NCI-H748 (cell line): ENCODE data around the gene TNS4.
"Not testable (repeated sequence)": the region's sequence is repeated elsewhere in the genome, so short reads cannot be mapped to it uniquely, and the experiment has no call there.

Experiments used
- DNase-seq: peaks from one replicate; lab custom pipeline; 2025; ENCODE audit not compliant: unreplicated experiment; lab: John Stamatoyannopoulos, UW

TNS4 gene, protein sequence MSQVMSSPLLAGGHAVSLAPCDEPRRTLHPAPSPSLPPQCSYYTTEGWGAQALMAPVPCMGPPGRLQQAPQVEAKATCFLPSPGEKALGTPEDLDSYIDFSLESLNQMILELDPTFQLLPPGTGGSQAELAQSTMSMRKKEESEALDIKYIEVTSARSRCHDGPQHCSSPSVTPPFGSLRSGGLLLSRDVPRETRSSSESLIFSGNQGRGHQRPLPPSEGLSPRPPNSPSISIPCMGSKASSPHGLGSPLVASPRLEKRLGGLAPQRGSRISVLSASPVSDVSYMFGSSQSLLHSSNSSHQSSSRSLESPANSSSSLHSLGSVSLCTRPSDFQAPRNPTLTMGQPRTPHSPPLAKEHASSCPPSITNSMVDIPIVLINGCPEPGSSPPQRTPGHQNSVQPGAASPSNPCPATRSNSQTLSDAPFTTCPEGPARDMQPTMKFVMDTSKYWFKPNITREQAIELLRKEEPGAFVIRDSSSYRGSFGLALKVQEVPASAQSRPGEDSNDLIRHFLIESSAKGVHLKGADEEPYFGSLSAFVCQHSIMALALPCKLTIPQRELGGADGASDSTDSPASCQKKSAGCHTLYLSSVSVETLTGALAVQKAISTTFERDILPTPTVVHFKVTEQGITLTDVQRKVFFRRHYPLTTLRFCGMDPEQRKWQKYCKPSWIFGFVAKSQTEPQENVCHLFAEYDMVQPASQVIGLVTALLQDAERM

DNA sequence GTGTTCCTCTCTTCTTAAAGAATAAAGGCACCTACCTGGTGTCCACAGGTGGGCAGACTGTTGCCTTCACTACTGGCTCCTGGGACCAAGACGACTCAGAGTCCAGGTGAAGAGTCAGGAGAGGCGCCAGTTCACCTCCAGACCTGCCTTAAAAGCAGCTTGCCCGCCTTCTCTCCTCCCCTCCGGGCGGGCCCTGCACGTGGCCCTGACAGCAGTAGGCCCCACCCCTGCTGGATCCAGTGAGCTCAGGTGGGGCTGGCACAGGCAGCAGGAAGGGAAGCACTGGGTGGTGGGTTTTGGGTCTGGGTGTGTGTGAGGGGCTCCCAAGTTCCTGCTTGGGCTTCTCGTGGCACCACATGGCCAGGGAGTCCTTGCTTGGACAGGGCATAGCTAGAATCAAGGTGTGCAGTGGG is at the start of gene TNS4:
Gene TNS4, minus strand, starts transcription at position 125 of the 413 bp plus-strand sequence. CDS start 5,198 bp downstream, outside the sequence.
- no peak for DNase-seq

DNA sequence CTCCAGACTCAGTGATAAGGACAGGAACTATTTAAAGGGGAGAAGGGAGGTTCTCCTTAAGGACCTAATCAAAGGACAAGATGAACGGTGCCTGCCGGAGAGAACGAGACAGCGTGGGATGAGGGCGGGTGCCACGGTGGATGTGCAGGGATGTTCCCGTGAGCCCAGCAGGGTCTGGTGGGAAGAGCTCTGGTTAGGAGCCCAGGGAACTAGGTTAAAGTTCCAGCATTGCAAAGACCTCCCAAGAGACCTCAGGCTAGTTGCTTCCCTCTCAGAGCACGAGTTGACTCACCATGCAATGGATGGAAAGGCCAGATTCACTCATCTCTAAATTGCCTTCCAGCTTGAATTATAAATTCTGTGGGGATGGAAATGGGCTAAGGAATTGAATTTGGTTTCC is 49.2 kb upstream of the TNS4 start:
- no peak for DNase-seq

DNA sequence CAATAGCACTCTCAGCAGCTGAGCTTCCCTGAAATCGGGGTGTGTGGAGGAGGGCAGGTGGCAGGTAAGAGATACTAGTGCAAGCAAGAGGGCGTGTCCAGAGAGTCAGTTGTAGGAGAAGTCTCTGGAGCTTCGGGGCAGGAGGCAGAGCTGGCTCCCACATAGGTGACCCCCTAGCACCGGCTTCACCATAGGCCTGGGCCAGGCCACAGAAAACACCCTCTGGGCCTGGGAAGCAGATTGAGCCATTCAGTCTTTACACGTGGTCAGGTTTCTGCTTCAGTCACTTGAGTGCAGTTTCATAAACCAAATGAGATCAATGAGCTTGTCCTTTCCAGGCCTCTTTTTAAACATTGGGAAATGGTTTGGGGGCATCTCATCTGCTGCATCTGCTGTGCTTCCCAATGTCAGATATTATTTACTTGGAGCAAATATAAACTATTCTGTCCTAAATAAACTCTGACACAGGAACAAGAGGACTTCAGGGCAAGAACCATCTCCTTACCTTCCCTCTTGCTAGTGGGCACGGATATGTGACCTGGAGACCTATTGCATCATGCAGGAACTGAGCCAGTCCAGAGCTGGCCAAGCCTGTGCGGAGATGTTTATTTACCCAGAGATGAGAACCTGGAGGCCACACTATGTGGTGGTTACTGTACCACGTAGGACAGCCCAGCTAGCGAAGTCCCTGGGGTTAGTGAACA is 47.7 kb upstream of the TNS4 start:
- DNase-seq: peak; percentile 55

DNA sequence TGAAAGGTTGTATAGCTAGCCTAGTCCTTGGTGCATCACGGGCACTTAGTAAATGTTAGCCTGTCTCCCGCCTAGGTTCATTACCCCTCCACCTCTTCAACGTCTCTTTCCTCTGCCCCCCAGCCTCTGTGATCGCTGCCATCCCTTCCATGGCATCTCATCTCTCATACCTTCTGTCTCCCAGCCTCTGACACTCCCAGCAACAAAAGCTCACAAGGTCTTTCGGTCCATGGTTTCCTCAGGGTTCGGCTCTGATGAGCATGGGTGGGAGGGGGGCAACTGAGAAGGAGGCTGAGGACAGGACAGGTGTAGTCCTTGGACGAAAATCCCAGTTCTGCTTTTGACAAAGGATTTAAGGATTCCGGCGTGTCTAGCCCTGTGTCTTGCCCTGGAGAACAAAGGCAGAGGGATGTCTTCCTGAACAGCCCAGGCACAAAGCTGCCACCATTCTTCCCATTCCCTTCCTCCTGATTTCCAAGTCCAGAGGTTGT is 47.1 kb upstream of the TNS4 start:
- DNase-seq: no peak

DNA sequence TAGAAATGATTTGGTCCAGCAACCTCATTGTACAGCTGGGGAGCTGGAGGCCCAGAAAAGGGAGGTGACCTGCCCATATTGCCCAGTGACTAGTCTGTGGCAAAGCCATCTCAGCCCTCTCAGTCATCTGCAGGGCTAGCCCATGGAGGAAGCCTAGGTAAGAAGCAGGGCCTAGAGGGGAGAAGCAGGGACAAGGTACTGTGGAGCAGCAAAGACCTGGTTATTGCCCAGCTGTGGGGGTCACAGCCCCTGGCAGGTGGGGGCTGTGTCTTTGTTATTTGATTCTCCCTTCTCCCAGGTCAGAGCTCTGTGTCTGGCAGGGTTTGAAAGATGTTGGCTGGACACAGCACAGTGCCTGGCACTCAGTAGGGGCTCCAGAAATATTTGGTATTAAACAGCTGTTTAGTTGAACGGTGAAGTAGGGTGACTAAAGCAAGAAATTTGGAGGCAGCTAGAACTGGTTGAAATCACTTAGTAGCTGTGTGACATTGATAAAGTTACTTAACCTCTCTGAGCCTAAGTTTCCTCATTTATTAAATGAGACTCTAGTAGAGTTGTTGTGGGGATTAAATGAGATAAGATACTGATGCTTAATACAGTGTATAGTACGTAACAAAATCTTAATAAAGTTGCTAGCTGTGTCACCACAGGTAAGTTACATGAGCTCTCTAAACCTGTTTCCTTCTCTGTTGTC is 46.5 kb upstream of the TNS4 start:
- no peak for DNase-seq

DNA sequence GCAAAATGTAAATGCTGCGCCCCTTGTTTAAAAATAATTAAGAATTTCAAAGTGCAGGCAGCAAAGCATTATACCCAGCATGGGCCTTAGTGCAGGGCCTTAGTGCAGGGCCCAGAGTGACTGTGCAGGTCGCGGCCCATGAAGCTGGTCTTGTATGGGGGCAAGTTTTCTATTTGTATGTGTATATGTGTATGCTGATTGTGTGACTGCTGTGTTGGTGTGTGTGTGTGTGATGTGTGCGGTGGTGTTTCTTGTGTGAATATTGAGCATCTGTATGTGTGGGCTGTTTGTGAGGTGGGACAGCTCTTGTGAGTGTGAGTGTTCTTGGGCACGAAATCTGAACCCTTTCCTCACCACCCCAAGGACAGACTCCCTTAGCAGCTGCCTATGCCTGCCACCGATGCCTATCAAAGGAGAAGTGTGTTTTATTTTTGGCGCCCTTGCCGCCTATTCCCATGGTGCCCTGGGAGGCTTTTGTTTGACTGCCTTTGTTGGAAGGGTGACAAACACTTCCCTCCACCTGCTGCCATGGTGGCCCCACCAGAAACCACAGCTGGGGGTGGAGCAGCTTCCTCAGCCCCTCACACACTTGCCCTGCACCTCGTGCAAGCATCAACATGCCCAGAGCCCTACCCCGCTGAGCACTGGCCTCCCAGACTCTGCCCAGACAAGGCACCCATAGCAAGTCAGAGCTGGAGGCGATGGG is 45.8 kb upstream of the TNS4 start:
- DNase-seq: peak; percentile 93

DNA sequence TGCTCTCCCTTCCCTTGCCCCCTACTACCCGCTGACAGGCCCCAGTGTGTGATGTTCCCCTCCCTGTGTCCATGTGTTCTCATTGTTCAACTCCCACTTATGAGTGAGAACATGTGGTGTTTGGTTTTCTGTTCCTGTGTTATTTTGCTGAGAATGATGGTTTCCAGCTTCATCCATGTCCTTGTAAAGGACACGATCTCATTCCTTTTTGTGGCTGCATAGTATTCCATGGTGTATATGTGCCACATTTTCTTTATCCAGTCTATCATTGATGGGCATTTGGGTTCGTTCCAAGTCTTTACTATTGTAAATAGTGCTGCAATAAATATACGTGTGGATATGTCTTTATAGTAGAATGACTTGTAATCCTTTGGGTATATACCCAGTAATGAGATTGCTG is 45.1 kb upstream of the TNS4 start:
- not testable (repeated sequence) for DNase-seq

DNA sequence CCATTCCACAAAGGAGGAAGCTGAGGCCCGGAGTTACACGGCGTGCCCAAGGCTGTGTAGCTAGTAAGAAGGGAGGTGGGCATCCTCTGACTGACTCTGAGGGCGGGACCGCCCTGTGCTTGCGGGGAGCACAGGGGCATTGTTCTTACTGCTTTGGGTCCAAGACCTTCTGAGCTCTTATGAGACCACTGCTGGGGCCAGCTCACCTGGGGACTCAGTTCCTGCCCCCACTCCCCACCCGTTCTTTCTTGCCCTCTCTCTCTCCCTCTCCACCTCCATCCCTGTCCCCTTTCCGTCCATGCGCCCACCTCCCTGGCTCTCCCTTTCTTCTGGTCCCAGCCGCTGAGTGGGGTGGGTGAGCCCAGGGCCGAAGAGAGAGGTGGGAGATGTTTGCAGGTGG is 44.2 kb upstream of the TNS4 start:
- DNase-seq: no peak

DNA sequence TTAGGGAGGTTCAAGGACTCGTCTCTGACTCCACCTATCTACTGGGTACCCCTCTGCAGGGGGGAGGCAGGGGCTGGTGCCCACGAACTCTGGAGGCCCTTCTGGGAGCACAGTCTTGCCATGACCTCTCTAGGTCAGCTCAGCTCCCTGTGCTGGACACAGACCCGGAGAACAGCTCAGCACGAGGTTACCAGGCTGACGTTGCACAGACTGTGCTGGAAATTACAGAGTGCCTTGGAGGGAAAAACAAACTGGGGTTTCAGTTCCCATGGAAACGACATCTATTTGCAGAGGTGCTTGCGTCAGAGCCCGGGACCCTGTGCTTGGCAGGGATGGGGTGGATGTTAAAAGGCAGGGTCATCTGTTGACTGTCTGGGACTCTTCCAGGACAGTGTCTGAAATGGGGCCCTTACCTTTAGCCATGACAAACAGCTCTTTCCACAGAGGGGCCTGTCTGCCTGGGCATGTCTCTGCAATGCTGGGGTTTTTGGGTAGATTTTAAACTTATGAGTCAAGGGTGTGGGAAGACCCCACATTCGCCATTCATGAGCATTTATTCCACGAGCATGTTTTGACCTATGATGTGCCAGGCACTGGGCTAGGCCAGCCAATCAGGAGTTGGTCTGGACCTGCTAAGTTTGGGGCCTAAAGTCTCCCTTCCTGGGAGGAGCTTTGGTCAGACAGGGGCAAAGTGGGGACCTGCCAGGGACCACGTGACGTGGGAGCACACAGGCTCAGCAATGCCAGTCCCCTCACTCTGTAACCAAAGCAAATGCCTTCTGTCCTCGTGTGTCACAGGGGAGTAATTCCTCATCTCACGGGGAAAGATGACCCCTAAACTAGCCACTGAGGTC is 41.4 kb upstream of the TNS4 start:
- peak; percentile 9 for DNase-seq

DNA sequence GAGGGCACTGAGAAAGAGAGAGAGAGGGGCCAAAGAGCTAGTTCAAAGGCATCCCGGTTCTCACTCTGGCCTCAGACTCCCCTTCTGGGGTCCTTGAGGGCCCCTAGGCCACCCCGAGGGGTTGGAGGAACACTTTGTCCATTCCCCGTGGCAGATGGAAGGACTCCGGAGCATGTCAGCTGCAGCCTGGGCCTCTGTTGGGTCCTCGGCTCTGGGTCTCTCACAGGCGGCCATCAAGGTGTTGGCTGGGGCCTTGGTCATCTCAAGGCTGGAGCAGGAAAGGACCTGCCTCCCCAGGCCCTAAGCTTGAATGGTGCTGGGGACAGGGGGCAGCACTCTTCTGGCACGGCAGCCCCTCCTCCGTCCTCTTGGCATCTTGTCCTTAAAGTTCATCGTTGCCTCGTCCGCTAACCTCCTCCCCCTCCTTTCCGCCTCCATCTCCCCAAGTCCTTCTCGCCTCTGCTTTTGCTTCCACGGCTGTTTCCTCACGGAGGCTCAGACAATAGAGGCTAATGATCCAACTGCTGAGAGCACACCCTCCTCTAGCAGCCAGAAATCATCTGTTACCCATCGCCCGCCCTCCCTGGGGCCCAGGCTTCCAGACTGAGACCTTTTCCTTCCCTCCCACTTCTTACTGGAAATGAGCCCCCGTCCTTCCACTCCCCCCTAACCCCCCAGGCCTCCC is 40.6 kb upstream of the TNS4 start:
- no peak for DNase-seq

DNA sequence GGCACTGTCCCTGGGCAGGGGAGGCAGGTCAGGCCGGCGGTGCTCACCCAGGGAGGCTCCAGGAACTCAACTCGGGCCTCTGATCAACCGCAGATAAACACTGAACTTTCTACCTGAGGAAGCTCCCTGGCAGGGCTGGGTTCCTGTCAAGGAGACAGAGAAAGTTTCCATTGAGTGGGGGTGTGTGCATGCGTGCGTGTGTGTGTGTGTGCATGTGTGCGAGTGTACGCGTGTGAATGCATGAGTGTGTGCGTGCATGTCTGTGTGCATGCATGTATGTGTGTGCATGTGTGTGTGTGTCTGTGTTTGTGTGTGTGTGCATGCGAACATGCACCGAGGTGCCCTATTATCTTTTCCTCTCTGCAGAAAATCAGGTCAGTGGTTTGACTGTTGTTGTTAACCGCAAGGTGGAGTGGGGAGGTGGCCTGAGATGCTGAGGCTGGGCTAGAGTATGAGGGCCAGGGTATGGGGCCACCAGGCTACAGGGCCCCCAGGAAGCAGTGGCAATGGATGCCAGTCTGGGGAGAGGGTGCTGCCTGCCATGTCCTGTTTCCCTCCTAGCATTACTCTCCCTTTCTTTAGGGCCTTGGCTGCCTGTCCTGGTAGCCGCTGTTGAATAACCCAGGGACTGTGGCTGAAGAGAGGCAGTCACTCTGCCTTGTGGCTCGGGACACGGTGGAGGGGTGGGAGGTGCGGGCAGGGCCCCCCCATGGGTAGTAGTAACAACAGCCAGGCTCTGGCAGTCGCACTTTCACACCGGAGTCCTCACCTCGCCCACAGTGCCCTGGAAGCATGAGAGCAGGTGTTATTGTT is 39.8 kb upstream of the TNS4 start:
- DNase-seq: no peak

DNA sequence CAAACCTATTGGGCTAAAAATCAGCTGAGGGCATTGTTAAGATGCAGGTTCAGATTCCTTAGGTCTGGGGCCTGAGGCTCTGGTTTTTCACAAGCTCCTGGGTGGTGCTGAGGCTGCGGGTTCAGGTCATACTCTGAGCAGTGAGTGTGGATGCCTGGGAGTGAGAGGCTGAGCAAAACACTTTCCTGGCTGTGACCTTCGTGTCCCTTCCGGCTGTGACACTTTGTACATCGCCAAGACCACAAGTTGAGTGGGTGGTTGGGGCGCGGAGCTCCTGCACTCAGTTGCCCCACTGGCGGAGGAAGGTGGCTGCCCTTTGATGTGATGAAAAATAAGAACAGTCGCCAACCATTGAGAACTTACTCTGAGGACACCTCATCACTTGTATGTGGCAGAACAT is 39.0 kb upstream of the TNS4 start:
- DNase-seq: no peak

DNA sequence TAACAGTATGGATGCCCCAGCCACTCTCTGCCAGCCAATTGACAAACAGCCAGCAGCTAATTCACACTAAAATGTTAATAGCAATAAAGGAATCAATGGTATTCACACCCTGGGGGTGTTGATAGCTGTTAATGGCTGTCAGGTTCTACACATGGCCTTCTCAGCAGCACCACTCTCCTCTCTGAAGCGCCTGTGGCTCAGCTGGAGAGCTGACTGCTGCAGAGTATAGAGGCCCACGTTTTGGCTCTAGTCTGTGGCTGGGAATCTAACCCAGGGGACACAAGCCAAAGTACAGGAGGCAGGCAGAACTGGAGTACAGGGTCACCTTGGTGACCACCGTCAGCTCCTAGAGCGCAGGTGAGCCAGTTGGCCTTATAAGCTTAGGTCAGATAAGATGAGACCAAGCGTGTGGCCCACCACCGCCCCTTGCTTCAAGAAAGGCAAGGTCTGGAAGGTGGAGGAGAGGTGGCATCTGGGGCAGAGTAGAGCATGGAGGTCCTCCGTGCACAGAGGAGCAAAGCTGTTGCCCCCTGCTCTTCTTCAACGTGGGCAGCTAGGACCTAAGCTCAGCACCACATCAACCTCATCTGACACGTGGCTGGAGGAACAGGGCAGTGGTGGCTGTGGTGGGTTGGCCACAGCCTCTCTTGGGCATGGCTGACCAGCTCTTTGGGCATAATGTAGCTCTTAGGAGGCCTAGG is 38.4 kb upstream of the TNS4 start:
- no peak for DNase-seq

DNA sequence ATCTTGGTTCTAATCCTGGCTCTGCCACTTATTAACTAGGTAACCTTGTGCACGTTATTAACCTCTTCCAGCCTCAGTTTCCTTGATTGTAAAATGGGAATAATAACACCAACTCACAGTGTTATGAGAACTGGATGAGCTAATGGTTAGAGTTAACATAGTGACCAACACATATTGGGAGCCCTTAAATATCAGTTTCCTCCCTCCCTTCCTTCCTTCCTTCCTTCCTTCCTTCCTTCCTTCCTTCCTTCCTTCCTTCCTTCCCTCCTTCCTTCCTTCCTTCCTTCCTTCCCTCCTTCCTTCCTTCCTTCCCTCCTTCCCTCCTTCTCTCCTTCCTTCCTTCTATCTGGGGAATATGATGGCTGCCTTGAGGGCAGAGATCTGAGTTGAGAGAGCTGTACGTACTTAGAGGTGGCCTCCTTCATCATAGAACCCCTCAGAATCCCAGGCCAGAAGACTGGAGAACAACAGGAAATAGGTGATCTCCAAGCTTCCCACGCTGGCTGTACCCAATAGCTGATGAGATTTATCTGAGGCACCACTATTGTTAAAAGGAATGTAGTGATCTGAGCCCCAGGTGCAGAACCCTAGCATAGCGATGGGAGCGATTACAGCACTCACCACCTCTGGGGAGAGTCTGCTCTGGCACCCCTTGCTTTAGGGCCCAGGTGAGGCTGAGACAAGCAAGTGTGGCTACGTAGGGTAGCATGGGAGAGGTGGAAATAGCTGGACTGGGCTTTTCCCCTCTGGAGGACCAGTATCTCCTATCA is 37.7 kb upstream of the TNS4 start:
- DNase-seq: no peak

DNA sequence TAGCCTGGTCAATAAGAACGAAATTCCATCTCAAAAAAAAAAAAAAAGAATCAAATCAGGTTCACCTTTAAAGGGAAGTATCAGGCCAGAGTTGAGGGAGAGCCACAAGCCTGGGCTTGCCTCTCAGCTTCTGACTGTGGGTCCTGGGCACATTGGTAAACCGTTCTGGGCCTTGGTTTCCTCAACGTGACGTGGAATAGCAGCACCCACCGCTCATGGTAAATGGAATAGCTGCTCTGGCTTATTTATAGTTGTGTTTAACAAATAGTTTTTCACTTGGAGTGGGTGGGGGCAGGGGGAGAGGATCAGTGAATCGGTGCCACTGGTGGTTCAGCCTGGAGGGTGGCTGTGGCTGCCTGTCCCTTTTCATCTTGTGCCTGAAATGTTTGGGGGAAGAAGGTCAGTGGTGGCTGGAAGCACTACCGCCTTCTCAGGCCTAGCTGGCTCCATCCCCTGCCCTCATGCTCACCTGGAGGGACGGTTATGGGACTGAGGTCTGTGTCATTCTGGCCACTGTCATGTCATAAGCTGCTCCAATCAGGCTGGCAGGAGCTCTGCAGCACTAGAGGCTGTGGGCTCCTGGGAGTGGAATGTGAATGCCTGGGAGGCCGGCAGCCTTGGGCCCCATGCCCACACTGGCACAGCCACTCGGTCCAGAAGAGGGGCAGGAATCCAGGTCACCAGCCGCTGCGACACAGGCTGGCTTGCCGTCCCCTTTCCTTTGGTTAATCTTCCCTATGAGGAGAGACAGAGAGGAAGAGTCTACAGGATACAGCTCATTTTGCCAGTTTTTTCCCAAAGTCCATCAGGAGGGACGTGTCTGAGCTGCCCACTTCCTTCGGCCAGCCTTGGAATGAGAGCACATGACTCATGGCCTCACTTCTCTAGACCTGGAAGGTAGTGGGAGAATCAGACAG is 36.9 kb upstream of the TNS4 start:
- no peak for DNase-seq
